Liver (tissue), 3 donors: Measurements from ENCODE around the gene VPS35L.

Experiments used
- CTCF ChIP-seq: fragments of 150-350 bp; IDR thresholded peaks from 2 replicates; pipeline ENCODE4 v1.5.1; 2017; ENCODE audit warnings: improper control_type of control experiment, low read depth, low read length; ENCODE audit not compliant: missing input control
- EGR1 ChIP-seq, 2 donors: IDR thresholded peaks; 2 replicates each; pipeline ENCODE4 v1.6.1; 2016 to 2018; ENCODE audit warnings: antibody characterized with exemption in 2 of 2, low read depth in 2 of 2
- FOXA1 ChIP-seq: IDR thresholded peaks from 2 replicates; pipeline ENCODE4 v1.6.1; 2016; ENCODE audit warnings: antibody characterized with exemption
- GABPA ChIP-seq, 2 donors: IDR thresholded peaks in 1 of 2; conservative IDR thresholded peaks in 1 of 2; 2 replicates each; pipeline ENCODE4 v1.6.1; 2016; ENCODE audit warnings: antibody characterized with exemption in 2 of 2, mild to moderate bottlenecking in 1 of 2, moderate library complexity in 1 of 2
- HNF4A ChIP-seq, 2 donors: conservative IDR thresholded peaks; 2 replicates each; pipeline ENCODE4 v1.6.1; 2016; ENCODE audit warnings: antibody characterized with exemption in 2 of 2, mild to moderate bottlenecking in 2 of 2
- HNF4G ChIP-seq: IDR thresholded peaks from 2 replicates; pipeline ENCODE4 v1.6.1; 2016; ENCODE audit warnings: antibody characterized with exemption
- JUND ChIP-seq, 2 donors: IDR thresholded peaks; 2 replicates each; pipeline ENCODE4 v1.6.1; 2016; ENCODE audit warnings: antibody characterized with exemption in 2 of 2
- RAD21 ChIP-seq, 2 donors: IDR thresholded peaks; 2 replicates each; pipeline ENCODE4 v1.6.1; 2016; ENCODE audit warnings: antibody characterized with exemption in 2 of 2, mild to moderate bottlenecking in 2 of 2
- SP1 ChIP-seq: IDR thresholded peaks from 2 replicates; pipeline ENCODE4 v1.6.1; 2018; ENCODE audit warnings: antibody characterized with exemption, mild to moderate bottlenecking
- TAF1 ChIP-seq: conservative IDR thresholded peaks from 2 replicates; pipeline ENCODE4 v1.6.1; 2016; ENCODE audit warnings: antibody characterized with exemption, mild to moderate bottlenecking
- YY1 ChIP-seq: IDR thresholded peaks from 2 replicates; pipeline ENCODE4 v1.6.1; 2016; ENCODE audit warnings: antibody characterized with exemption, mild to moderate bottlenecking
- ZBTB33 ChIP-seq: IDR thresholded peaks from 2 replicates; pipeline ENCODE4 v1.6.1; 2016; ENCODE audit warnings: antibody characterized with exemption
- TF ChIP-seq, protein P1 (sequence below): IDR thresholded peaks from 2 replicates; pipeline ENCODE4 v1.6.1; 2016; ENCODE audit warnings: antibody characterized with exemption
- TF ChIP-seq, protein P2 (sequence below): IDR thresholded peaks from 2 replicates; pipeline ENCODE4 v1.6.1; 2016; ENCODE audit warnings: antibody characterized with exemption
- donor health status: healthy.
- donor health status: healthy.

DNA sequence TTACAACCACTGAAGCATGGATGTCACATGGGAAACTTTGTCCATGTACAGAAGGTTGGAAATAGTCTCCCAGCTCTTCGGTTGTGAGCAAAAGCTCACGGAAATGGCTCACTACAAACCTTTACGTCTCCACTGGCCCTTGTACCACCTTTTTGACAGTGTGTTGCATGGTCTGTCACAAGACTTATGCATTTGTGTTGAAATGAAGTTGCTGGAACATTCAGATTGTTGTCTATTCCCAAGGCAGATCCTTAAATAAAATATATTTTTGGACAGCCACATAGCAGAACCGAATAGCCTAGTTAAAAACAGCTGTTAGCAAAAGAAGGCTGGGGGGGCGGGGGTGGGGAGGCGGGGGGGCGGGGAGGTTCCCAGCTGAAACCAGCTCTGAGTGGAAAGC, 123.3 kb downstream of the VPS35L start:
- TF ChIP-seq, protein P1, sequence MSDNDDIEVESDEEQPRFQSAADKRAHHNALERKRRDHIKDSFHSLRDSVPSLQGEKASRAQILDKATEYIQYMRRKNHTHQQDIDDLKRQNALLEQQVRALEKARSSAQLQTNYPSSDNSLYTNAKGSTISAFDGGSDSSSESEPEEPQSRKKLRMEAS, result no peak
- TF ChIP-seq TAF1 (no peak), CTCF (no peak), YY1 (no peak), GABPA (IDR thresholded peaks at IDR 0.05 in 1 of 2, conservative IDR thresholded peaks at IDR 0.05 in 1 of 2) (no peak), RAD21 (IDR thresholded peaks at IDR 0.05) (no peak), HNF4G (no peak), FOXA1 (no peak), ZBTB33 (no peak), SP1 (no peak), EGR1 (IDR thresholded peaks at IDR 0.05; ENCODE audit: low read depth in 2 of 2) (no peak), JUND (IDR thresholded peaks at IDR 0.05) (no peak), HNF4A (conservative IDR thresholded peaks at IDR 0.05) (no peak)
- TF ChIP-seq, protein P2, sequence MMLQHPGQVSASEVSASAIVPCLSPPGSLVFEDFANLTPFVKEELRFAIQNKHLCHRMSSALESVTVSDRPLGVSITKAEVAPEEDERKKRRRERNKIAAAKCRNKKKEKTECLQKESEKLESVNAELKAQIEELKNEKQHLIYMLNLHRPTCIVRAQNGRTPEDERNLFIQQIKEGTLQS, result no peak
